SHP77 (cell line): Measurements from ENCODE around the gene ALG12.

ENCODE experiments used
- DNase-seq, 2 experiments: peaks; one replicate each; lab custom pipeline; 2025; lab: John Stamatoyannopoulos, UW

ALG12 gene

DNA sequence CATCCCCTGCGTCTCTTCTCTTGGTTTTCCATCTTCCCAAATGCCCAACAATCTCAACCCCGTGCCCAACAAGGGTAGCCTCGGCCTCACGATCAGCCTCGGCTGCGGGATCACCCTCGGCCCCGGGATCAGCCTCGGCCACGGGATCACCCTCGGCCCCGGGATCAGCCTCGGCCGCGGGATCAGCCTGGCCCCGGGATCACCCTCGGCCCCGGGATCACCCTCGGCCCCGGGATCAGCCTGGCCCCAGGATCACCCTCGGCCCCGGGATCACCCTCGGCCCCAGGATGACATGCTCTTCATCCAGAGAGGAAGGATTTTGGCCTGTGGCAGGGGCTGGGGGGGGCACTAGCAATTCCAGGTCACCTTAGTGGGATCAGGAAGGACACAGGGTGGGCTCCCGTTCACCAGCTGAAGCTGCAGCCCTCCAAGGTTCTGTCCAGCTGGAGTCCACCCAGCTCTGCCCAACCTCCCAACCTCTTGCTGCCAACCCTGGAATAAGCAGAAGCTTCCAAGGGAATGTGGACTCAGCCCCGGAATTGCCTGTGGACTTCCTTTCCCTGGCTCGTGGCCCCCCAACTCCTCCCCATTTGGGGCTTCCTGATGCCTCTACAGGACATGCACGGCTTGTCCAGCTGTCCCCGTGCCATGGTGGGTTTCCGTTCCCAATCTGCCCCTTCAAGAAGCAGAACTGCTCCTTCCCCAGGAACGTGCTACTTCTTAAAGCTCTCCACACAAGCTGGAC is 6.2 kb downstream of the ALG12 start:
- no peak for DNase-seq

GRCh38 chr22:49910229-49911155 is 7.7 kb downstream of the ALG12 start:
- DNase-seq = no peak

DNA sequence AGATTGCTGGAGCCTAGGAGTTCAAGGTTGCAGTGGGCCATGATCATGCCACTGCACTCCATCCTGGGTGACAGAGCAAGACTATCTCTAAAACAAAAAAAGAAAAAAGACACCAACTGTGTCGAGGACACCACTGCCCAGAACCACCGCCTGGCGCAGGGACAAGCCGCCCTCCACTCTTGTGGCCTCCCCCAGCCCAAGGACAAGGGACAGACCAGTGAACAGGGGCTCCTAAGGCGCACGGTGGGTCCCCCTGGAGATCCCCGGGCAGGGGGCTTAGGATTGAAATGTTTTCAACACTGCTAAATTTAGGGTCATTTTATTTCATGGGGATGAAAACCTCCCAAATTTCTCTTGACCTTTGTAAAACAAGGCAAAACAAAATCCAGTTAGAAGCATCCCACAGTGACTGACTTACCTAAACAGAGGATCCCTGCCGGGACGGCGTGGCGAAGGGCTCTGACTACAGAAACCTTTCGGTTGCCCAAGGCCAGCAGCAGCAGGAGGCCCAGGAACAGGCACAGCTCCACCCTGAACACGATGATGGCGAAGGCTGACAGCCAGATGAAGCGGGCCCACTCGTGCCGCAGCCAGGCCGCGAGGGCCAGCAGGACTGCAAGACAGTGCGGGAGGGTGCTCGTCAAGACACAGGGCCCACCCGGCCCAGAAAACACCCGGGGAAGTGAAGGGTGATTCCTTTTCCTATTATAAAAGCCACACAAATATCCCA is 8.6 kb downstream of the ALG12 start:
- no peak for DNase-seq

DNA sequence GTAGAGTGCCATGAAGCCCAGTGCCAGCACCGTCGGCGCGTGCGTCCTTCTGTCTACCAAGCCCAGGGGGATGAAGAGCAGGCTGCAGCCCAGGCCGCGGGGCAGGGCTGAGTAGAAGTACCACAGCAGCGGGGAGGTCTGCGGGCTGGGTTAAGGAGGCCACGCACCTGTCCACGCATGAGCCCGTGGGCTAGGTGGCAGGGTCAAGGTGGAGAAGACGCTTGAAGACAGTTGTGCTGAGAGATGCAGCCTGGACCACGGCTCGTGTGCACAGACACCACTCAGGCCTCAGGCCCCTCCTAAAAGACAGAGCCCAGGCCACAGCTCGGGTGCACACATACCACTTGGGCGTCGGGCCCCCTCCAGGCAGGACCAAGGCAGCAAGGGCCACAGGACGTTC is 10.4 kb downstream of the ALG12 start:
- DNase-seq = no peak

DNA sequence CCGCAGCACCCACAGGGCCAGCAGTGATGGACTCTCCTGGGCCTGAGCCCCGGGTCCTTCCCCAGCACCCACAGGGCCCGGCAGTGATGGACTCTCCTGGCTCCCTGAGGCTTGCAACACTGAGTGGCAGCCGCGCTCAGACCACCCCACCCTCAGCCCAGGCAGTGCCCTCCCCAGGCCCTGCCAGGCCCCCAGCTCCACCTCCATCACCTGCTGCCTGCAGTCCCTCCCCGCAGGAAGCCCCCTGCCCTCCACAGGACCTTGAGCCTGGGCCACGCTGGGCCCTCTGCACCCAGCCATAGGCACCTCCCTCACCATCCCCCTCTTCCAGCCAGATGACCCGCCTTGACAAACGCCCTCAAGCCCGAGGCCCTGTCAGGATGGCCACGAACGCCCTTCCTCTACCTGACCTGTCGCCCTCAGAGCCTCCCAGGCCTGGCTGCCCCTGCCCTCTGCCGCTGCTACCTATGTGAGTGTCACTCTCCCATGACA is 11.4 kb downstream of the ALG12 start:
- no peak for DNase-seq

DNA sequence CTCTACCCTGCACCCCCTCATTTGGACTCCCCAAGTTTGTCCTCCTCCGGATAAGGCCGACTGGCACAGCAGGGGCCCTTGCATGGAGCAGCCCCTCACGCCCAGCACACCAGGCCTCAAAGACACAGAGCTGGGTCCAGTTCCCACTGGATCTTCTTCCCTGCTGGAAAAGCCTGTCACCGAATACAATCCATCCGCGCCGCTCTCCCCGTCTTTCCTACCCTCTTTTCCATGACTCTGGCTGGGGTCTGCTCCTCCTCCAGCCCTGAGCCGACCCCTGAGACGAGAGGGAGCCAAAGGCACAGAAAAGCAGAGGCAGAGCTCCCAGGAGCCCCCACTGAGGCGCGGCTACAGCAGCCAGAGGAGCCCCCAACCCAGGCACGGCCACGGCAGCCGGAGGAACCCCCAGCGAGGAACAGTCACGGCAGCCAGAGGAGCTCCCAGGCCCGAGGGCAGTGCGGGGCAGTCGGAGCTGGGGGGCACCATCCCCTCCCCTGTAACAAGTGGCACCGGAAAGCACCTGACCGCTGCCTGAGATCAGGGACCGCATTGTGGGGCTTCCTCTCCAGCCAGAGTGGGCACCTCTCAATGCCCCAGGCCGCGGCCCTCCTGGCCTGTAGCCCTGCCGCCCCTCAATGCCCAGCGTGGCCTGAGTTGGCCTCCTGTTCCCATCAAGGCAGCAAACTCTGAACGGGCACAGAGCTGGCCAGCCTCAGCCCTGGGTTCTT is 12.0 kb downstream of the ALG12 start:
- DNase-seq = no peak

GRCh38 chr22:49905465-49905864 is 12.8 kb downstream of the ALG12 start:
- no peak for DNase-seq

DNA sequence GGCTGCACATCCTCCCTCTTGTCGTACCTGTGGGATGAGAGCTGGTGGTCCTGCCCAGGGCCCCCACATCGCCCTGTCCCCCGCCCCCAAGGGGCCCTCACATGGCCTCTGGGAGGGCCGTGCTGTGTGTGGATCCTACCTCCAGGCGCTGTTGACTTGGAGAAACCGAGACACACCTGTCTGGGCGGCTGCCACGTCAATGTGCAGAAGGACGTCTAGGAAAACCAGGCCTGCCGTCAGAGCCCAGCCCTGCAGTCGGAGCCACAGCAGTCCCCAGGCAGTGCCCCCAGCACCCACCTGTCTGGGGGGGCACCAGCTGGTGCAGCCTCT is 14.2 kb downstream of the ALG12 start:
- DNase-seq = no peak

- peak; percentile 37 to 39 for DNase-seq
These were observed 14.8 kb downstream of the ALG12 start for GRCh38 chr22:49903322-49904039.

DNA sequence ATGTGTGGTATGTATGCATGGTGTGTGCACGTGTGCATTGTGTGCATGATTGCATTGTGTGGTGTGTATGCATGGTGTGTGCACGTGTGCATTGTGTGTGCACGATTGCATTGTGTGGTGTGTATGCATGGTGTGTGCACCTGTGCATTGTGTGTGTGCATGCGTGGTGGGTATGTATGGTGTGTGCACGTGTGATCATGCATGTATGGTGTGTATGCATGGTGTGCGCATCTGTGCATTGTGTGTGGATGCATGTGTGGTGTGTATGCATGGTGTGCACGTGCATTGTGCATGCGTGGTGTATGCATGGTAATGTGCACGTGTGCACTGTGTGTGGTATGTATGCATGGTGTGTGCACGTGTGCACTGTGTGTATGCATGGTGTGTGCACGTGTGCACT is 16.8 kb downstream of the ALG12 start:
- no peak for DNase-seq

- DNase-seq = no peak
These were observed 17.6 kb downstream of the ALG12 start for GRCh38 chr22:49900441-49901230.

GRCh38 chr22:49899530-49899929 is 18.7 kb downstream of the ALG12 start:
- DNase-seq = no peak

- DNase-seq = no peak
These were observed 21.1 kb downstream of the ALG12 start for GRCh38 chr22:49897015-49897684.

DNA sequence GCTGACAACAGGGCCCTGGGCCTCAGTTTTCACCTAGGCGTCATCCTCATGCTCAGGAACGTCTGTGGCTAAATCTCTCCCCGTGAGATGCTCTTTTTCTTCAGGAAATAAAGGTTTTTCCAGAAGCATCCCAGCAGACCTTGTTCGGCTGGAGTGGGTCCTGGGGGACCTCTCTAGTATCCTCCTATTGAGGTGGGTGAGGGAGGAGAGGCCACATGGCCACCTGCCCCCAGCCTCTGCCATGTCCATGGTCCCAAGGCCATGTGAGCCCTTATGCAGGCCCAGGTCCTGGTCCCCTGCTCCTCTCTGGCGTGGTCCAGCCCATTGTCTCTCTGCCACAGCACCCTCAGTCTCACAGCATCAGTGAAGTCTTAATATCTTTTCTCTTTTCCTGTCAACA is 22.0 kb downstream of the ALG12 start:
- DNase-seq = no peak

DNA sequence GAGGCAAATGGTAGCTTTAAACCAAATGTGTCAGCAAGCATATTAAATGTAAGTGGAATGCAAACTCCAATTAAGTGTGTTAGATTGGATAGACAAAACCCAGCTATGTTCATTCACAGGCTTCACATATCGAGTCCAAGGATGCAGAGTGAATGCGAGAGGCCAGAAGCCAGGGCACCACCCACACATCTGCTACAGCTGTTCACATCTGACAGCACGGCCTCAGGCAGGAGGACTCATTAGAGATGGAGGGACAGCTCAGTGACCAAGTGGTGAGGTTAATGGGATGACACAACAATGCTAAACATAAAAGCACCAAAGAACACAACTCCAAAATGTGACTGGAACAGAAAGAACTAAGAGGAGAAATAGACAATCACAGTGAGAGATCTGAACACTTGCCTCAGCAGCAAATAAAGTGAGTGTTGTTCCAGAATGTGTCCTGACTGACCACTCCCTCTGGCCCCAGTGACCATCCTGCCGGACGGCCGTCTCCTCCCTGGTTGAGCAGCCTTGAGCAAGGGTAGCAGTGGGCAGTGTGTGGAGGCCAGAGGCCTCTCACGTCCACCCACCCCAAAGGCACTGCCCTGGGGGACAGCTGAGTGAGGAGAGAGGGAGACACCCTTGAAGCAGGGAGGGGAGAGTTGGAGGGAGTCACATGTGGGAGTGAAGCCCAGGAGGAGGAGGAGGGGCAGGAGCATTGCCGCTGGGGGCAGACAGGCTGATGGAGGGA is 23.8 kb downstream of the ALG12 start:
- DNase-seq = no peak

GRCh38 chr22:49893025-49893424 is 25.2 kb downstream of the ALG12 start:
- DNase-seq = no peak

- DNase-seq = no peak
These were observed 25.9 kb downstream of the ALG12 start for GRCh38 chr22:49892226-49892899.

GRCh38 chr22:49889071-49889470 is 29.2 kb downstream of the ALG12 start:
- DNase-seq = no peak

DNA sequence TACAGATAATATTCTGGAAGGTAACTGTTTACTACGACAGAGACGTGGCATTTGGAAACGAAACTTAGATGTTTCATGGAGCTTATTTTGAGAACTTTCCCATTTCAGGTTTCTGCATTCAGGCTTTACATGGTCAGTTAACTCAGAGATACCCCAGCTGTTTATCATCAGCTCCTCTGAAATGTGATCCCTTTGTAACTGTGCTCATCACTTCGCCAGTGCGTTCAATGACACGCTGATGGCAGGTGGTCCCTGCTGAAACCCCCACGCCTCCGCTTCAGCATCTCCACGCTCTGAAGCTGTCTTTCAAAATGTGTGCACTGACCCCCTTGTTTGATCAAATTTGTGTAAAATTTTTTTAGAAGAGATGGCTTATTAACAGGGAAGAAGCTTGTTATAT is 30.5 kb downstream of the ALG12 start:
- no peak for DNase-seq
